ENCODE data around the gene CLIP1. TPM values are rescaled to one million over a fixed set of nuclear protein-coding genes. Genes with fewer than 3 reads are reported as not detected.

CLIP1 gene
- total RNA-seq, 1 donor from 2014 or later: 50.8 TPM

DNA sequence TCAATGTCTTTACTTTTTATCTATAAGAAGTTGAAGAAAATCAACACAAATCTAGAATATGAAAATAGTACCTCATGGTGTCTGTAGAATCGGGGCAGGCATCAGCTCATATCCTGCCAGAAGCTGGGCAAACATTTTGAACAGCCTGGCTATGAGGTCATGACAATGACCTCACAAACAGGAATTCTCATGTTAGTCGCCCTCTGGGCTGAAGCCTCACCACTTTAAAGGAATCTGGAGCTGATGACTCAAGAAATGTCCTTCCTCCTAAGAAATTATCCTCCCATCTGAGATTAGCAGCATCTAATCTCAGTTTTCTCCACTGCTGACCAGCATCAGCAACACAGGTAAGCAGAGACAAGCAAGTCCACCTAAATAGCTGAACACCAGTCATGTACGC lies 27.1 kb downstream of the CLIP1 start:
- H3K79me2 ChIP-seq (ENCODE audit: low read depth): peaks cover 20% of the 10 kb centered on the region
- H3K4me3 ChIP-seq: no peak overlapping the region
- no peak overlapping the region for H3K4me2 ChIP-seq
- peaks cover 13% of the 10 kb centered on the region for H3F3A ChIP-seq (ENCODE audit: low read depth)
- no peak overlapping the region for H3K27ac ChIP-seq
- no peaks in the 10 kb centered on the region for H3K9me3 ChIP-seq (ENCODE audit: low read depth)
- H3K9ac ChIP-seq: no peak overlapping the region
- Mint-ChIP-seq H3K36me3 (peaks cover 4% of the 10 kb centered on the region), H3K4me1 (peaks cover 18% of the 10 kb centered on the region), H3K27me3 (ENCODE audit: insufficient read depth, low read depth) (peaks cover 3% of the 10 kb centered on the region), H3K9me3 (no peaks in the 10 kb centered on the region), H3K27ac (no peak overlapping the region), H3K4me3 (no peak overlapping the region)
- TF ChIP-seq EZH2 (IDR thresholded peaks at IDR 0.05) (no peak), EZH2phosphoT487 (IDR thresholded peaks at IDR 0.05) (no peak)
- TF ChIP-seq, protein P1, sequence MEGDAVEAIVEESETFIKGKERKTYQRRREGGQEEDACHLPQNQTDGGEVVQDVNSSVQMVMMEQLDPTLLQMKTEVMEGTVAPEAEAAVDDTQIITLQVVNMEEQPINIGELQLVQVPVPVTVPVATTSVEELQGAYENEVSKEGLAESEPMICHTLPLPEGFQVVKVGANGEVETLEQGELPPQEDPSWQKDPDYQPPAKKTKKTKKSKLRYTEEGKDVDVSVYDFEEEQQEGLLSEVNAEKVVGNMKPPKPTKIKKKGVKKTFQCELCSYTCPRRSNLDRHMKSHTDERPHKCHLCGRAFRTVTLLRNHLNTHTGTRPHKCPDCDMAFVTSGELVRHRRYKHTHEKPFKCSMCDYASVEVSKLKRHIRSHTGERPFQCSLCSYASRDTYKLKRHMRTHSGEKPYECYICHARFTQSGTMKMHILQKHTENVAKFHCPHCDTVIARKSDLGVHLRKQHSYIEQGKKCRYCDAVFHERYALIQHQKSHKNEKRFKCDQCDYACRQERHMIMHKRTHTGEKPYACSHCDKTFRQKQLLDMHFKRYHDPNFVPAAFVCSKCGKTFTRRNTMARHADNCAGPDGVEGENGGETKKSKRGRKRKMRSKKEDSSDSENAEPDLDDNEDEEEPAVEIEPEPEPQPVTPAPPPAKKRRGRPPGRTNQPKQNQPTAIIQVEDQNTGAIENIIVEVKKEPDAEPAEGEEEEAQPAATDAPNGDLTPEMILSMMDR (IDR thresholded peaks at IDR 0.05): no peak
- DNase-seq (ENCODE audit: low spot score): no peak
- H3K36me3 ChIP-seq: no peaks in the 10 kb centered on the region
- H2AFZ ChIP-seq (replicated peaks): no peak overlapping the region
- H4K20me1 ChIP-seq (ENCODE audit: low read depth): no peaks in the 10 kb centered on the region
- peaks cover 8% of the 10 kb centered on the region for H3K4me1 ChIP-seq
- H3K27me3 ChIP-seq: no peaks in the 10 kb centered on the region

DNA sequence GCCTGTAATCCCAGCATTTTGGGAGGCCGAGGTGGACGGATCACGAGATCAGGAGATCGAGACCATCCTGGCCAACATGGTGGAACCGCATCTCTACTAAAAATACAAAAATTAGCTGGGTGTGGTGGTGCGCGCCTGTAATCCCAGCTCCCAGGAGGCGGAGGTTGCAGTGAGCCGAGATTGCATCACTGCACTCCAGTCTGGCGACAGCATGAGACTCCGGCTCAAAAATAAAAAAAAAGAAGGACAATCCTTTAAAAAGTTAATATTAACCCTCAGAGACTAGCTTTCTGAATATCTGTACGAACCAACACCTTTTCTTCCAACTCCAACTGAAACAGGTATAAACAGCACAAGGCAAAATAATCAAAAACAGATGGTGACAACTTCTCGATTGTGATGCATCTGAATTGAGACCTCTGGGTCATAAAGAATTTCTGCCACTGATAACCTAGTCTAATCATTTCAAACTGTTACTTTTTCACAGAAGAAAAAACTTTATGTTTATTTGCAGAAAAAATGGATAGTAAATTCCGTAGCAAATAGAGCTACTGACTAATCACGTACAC lies 27.8 kb downstream of the CLIP1 start:
- Histone ChIP-seq H2AFZ (replicated peaks) (no peak overlapping the region), H3K36me3 (no peaks in the 10 kb centered on the region), H4K20me1 (ENCODE audit: low read depth) (no peaks in the 10 kb centered on the region), H3K27ac (no peak overlapping the region), H3K79me2 (ENCODE audit: low read depth) (peaks cover 20% of the 10 kb centered on the region), H3K4me1 (peaks cover 2% of the 10 kb centered on the region), H3F3A (ENCODE audit: low read depth) (peaks cover 7% of the 10 kb centered on the region), H3K4me2 (no peak overlapping the region), H3K4me3 (no peak overlapping the region), H3K9ac (no peak overlapping the region), H3K9me3 (ENCODE audit: low read depth) (no peaks in the 10 kb centered on the region), H3K27me3 (no peaks in the 10 kb centered on the region)
- Mint-ChIP-seq H3K9me3 (no peaks in the 10 kb centered on the region), H3K36me3 (peaks cover 6% of the 10 kb centered on the region), H3K4me3 (no peak overlapping the region), H3K27ac (peak overlapping the region; percentile 5), H3K4me1 (peaks cover 12% of the 10 kb centered on the region), H3K27me3 (ENCODE audit: insufficient read depth, low read depth) (peaks cover 3% of the 10 kb centered on the region)
- DNase-seq (ENCODE audit: low spot score): no peak
- TF ChIP-seq, protein P1 (IDR thresholded peaks at IDR 0.05): no peak
- TF ChIP-seq EZH2 (IDR thresholded peaks at IDR 0.05) (no peak), EZH2phosphoT487 (IDR thresholded peaks at IDR 0.05) (no peak)

DNA sequence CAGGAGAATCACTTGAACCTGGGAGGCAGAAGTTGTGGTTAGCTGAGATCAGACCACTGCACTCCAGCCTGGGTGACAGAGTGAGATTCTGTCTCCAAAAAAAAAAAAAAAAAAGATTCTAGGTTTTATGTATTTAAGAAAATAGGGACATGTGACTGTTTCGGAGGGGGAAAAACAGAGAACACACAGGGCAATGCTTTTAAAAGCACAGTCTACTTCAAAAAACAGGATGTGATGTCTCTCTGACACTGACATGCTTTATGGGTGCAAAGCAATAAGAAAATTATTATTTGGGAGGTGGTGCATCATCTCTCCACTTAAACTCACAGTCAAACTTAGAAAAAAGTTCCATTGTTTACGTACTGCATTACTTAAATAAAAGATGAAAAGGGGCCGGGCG lies 28.7 kb downstream of the CLIP1 start:
- Mint-ChIP-seq H3K9me3 (no peaks in the 10 kb centered on the region), H3K4me3 (no peak overlapping the region), H3K27me3 (ENCODE audit: insufficient read depth, low read depth) (peaks cover 3% of the 10 kb centered on the region), H3K27ac (no peak overlapping the region), H3K4me1 (peaks cover 4% of the 10 kb centered on the region), H3K36me3 (peaks cover 8% of the 10 kb centered on the region)
- Histone ChIP-seq H4K20me1 (ENCODE audit: low read depth) (no peaks in the 10 kb centered on the region), H3K36me3 (no peaks in the 10 kb centered on the region), H3K4me1 (no peaks in the 10 kb centered on the region), H3K9ac (no peak overlapping the region), H3K9me3 (ENCODE audit: low read depth) (no peaks in the 10 kb centered on the region), H3K27me3 (no peaks in the 10 kb centered on the region), H3K4me2 (no peak overlapping the region), H3F3A (ENCODE audit: low read depth) (peaks cover under 1% of the 10 kb centered on the region), H3K27ac (no peak overlapping the region), H3K79me2 (ENCODE audit: low read depth) (peaks cover 14% of the 10 kb centered on the region), H2AFZ (replicated peaks) (no peak overlapping the region), H3K4me3 (no peak overlapping the region)
- TF ChIP-seq, protein P1 (IDR thresholded peaks at IDR 0.05): no peak
- TF ChIP-seq EZH2phosphoT487 (IDR thresholded peaks at IDR 0.05): no peak
- no peak for TF ChIP-seq EZH2 (IDR thresholded peaks at IDR 0.05)
- no peak for DNase-seq (ENCODE audit: low spot score)

All from neural progenitor cell (in vitro differentiated cells).